Activated naive CD4-positive, alpha-beta T cell (primary cell): ENCODE results near the gene CDCP2.

Experiments used
- DNase-seq, 4 experiments: peaks; one replicate each; lab custom pipeline; 2025; lab: John Stamatoyannopoulos, UW

Gene CDCP2

GRCh38 chr1:54152696-54153095, at the start of gene CDCP2:
Gene CDCP2, minus strand, starts transcription at chr1:54153000. Its CDS starts 78 bp downstream, at chr1:54152922.
- DNase-seq: no peak

- peak in 1 of 4 experiments; percentile 23 for DNase-seq
These were observed 47.8 kb upstream of the CDCP2 start for GRCh38 chr1:54200519-54200997.

- DNase-seq: peak; percentile 61 to 82 (median 76)
These were observed 47.1 kb upstream of the CDCP2 start, which contains the start of the genes CYB5RL and MRPL37 for GRCh38 chr1:54199765-54200518. Gene CYB5RL, minus strand, starts transcription at chr1:54200030. Its CDS starts 4,414 bp downstream, at chr1:54195616. Gene MRPL37, plus strand, starts transcription at chr1:54200167. Its CDS starts 77 bp downstream, at chr1:54200244.

GRCh38 chr1:54199151-54199764, 46.5 kb upstream of the CDCP2 start:
- no peak for DNase-seq

GRCh38 chr1:54193453-54193852, 40.7 kb upstream of the CDCP2 start:
- DNase-seq: no peak

- DNase-seq: no peak
These were observed 38.7 kb upstream of the CDCP2 start for GRCh38 chr1:54191525-54191924.

GRCh38 chr1:54190526-54190925, 37.7 kb upstream of the CDCP2 start:
- DNase-seq: no peak

GRCh38 chr1:54188291-54188690, 35.5 kb upstream of the CDCP2 start:
- no peak for DNase-seq

- DNase-seq: no peak
These were observed 33.3 kb upstream of the CDCP2 start for GRCh38 chr1:54186056-54186455.

GRCh38 chr1:54180701-54181360, 28.0 kb upstream of the CDCP2 start:
- no peak for DNase-seq

GRCh38 chr1:54178296-54179070, 25.7 kb upstream of the CDCP2 start:
- DNase-seq: no peak

- DNase-seq: no peak
These were observed 24.9 kb upstream of the CDCP2 start for GRCh38 chr1:54177726-54178125.

- DNase-seq: no peak
These were observed 24.0 kb upstream of the CDCP2 start for GRCh38 chr1:54176621-54177327.

- DNase-seq: no peak
These were observed 21.3 kb upstream of the CDCP2 start for GRCh38 chr1:54174106-54174505.

- no peak for DNase-seq
These were observed 20.9 kb upstream of the CDCP2 start for GRCh38 chr1:54173681-54174080.

GRCh38 chr1:54172614-54173599, 20.1 kb upstream of the CDCP2 start:
- no peak for DNase-seq

- DNase-seq: no peak
These were observed 18.8 kb upstream of the CDCP2 start for GRCh38 chr1:54171606-54172005.

GRCh38 chr1:54171016-54171415, 18.2 kb upstream of the CDCP2 start:
- DNase-seq: no peak

- DNase-seq: no peak
These were observed 16.3 kb upstream of the CDCP2 start for GRCh38 chr1:54169068-54169467.
